TTC549 (cell line): ENCODE measurements around the gene PDCD1.
"Not testable (repeated sequence)": the region's sequence is repeated elsewhere in the genome, so short reads cannot be mapped to it uniquely, and the experiment has no call there.

Experiments used
- FAIRE-seq: peaks from 2 replicates; lab custom pipeline; 2012; peaks lifted over from hg19 to GRCh38; lab: Jason Lieb, UNC

PDCD1 gene

DNA sequence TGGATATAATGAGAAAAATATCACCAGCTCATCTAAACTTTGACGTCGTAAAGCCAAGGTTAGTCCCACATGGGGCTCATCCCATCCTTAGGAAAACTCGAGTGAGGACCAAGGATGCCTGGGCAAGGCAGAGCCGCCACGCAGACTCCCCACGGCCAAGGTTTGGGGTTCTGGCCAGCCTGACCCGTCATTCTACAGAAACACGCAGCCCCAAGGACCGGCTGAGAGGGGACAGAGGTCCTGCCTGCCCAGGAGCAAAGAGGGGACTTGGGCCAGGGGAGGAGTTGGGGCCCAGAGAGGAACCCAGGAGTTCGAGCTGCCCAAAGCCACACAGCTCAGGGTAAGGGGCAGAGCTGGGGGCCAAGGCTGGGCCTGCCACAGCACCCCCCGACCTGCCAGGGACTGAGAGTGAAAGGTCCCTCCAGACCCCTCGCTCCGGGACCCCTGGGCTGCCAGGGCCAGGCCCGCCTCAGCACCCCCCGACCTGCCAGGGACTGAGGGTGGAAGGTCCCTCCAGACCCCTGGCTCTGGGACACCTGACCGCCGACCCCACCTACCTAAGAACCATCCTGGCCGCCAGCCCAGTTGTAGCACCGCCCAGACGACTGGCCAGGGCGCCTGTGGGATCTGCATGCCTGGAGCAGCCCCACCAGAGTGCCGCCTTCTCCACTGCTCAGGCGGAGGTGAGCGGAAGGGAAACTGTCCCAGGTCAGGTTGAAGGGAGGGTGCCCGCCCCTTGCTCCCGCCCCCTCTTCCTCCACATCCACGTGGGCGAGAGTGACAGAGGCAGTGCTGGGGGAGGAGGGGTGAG lies at the start of gene PDCD1:
Gene PDCD1 (minus strand): TSS at position 689 of the 811 bp plus-strand sequence. CDS start 56 bp downstream, at position 633.
- no peak for FAIRE-seq

DNA sequence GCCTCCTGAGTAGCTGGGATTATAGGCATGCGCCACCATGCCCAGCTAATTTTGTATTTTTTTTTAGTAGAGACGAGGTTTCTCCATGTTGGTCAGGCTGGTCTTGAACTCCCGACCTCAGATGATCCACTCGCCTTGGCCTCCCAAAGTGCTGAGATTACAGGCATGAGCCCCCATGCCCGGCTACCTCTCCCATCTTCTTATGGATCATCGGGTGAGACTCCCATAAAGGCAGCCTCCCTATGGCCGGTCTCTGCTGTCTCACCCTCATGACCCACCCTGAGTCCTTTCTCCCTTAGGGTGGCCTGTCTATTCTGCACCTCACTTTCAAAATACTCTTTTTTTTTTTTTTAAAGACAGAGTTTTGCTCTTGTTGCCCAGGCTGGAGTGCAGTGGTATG lies 49.1 kb upstream of the PDCD1 start:
- not testable (repeated sequence) for FAIRE-seq

DNA sequence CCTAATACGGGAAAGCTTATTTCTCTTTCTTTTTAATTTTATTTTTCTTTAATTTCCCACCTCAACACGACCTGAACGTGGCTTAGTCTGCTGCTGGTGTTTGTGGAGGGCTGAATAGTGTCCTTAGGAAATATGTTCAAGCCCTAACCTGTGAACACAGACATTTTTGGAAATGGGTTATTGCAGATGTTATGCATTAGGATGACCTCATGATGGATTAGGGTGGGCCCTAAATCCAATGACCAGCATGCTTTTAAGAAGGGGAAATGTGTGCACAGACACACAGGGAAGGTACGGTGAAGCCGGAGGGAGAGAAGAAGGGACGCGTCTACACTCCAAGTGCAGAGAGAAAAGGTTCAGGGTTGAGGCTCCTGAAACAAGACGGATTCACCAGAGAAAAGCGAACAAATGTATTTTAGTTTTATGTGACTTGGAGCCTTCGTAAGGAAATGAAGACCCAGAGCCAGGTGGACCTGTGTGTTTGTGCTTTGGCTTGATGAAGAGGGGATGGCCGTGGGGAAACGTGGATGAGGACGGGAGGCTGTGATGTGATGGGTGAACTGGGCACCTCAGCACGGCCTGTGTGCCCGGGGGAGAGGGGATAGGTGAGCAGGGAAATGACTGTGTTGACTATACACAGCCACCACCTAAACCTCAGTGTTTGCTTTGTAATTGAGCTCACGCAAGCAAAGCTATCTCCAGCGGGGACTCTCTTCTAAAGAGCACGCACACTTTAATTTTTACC lies 48.3 kb upstream of the PDCD1 start:
- FAIRE-seq, result no peak

DNA sequence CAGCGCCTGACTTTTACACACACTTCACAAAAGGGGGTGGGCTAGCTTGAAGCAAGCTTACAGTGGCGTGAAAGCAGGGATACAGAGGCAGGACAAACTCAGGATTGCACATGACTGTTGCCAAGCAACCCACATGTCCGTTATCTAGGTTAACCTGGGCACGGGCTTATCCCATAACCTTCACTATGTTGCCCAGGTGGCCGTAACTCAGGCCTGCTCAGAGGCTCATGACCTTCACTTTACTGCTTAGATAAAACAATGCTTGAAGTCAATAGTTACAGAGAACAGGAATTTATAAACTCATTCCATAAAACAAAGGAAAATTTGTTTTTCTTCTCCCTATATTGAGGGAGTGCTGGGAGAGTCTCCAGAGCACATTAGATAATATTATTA lies 47.7 kb upstream of the PDCD1 start:
- FAIRE-seq, result not testable (repeated sequence)

DNA sequence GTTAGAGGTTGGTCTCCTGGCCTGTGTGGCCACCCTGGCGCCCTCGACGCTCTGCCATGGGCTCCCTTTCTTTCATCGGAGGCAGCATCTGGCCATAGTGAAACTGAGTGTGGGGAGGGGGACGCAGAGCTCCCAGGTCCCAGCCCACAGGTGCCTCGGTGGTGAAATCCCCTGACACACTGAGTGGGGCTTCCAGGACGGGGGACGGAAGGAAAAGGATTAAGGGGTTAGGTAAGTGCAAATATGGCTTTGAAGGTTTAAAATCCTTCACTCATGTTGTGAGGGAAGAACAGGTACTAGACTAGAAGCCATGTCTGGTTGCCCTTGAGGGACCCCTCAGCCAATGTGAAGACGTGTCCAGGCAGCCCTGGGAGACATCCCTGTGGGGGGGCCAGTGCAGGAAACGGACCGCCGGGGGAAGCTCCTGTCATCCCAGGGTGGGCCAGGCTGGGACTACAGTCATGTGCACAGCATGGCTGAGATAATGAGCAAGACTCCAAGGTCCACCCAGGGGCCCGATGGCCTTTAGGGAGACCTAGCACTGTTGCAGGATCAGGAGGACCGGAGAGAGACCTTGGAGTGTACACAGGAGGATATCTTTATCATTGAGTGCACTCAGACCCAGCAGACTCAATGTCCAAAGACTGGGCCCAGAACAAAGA lies 47.2 kb upstream of the PDCD1 start:
- FAIRE-seq, result no peak

DNA sequence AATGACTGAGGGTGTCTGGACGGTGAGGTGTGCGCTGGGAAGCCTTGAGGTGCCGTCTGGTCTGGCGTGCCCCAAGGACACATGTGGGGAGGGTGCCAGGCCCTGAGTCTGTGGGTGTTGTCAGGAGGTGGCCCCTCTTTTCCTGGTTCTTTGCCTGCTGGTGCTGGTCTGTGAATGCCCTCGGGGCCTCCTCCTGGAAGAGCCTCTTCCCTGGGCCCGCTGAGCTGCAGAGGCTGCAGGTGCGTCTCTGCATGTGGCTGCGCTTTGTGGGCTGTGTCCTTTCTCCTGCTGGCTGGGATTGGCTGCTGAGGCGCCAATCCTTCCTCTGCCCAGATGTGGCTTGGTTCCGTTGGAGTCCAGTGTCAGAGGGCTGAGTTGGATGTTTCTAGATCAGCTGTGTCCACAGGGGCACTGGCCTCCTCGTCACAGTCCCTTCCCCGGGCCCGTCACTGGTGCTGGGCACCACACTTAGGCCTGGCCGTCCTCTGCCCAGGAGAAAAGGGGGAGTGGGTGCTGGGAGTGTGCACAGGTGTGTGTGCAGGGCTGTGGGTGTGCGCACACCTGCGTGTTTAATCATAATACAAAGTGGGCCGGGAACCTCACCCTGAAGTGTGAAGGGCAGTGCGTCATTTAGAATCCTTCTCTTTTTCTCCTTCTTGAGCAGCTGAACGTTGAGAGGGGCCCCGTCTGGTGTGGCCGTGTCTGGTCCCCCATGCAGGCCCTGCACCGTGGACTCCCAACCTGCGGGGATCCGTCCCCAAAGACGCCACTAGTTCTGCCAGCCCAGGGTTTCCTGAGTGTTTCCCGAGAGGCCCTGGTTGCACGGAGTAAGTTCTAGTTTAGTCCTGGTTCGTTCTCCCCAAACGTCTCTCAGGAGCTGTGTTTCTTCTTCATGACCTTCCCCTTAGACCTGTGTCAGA lies 46.4 kb upstream of the PDCD1 start:
- no peak for FAIRE-seq

DNA sequence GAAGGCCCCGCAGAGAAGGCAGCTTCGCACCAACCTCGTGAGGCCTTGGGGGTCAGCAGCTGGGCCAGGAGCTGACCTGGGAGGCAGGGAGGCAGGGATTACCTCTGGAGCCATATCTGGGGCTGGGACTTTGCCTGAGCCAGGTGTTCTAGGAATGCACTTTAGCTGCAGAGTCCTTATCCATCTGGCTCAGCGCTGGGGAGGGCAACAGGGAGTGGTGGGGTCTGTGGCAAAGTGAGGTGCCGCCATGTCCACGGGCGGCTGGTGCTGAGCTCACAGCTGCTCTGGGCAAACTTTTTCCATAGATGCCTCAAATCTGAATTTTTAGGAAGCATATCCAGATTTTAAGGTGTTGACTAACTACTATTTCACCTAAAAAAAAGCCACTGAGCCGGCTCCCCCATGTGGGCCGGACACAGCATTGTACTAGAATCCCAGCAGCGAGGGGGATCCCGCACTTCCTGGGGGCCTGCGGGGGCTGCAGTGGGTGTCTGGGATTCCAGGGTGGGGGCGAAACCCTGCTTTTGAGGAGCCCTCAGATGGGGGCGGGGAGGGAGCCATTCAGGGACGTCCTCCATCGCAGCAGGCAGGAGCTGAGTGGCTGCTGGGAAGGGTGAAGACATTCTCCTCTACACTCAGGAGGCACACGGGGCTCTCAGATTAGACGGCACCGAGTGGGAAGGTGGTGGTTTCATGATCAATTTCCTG lies 45.5 kb upstream of the PDCD1 start:
- FAIRE-seq, result no peak

DNA sequence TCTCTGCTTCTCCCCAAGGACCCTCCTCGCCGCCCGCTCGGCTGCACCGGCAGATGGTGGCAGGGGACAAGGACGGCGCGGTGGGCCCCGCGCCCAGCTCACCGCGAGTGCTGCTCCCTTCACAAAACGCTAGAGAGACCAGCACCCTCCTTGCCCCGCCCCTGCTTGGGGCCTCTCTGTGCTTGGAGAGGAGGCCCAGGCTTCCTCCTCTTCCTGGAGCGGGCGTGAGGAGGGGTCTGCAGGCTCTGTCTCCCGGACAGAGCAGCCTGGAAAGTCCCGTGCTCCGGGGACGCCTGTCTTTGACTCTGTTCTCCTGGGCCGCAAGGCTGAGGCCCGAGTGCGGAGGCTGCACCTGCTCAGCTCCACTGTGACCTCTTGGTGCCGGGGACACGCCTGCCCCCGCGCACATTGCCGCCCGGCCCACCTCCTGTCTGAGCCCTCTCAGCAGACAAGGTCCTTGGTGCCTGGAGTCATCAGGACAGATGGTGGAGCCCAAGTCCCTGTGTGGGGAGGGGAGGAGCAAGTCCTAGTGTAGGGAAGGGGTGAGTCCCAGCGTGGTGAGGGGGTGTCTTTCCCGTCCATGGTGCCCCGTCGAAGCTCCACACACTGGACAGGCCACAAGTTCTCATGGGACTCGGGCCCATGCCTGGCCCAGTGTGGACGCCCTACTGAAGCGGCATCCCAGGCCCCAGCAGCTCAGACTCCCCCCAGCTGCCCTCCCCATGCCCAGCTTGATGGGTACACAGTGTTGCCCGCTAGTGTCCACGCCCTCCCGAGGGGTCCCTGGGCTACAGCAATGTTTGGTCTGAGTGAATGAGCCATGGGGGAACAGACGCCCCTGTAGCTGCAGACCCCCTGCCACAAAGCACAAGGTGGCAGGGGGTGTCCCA lies 44.7 kb upstream of the PDCD1 start:
- no peak for FAIRE-seq

DNA sequence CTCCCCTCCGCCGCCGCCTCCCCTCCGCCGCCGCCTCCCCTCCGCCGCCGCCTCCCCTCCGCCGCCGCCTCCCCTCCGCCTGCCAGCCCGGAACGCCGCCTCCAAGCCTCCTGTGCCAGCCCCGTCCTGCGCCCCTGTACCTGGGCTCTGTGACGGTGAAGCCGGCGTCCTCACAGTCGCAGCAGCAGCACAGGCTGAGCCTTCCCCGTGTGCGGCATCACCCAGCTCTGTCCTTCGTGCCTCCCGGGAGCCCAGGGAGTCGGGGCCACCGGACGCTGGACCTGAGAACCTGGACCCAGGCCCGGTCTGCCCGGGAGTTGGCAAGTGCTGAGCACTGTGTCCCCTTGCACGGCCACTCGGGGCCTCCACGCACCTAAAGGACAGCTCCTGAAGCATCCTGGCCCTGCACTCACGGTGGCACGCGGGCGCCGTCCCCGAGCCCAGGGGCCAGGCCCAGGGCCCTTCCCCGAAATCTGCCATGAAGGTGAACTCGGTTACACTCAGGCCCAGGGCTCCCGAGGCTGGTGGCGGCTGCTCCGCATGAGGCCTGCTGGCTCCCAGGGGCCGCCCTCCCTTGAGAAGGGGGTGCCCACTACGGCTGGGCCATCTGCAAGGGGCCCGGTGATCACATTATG lies 43.8 kb upstream of the PDCD1 start:
- FAIRE-seq, result no peak

DNA sequence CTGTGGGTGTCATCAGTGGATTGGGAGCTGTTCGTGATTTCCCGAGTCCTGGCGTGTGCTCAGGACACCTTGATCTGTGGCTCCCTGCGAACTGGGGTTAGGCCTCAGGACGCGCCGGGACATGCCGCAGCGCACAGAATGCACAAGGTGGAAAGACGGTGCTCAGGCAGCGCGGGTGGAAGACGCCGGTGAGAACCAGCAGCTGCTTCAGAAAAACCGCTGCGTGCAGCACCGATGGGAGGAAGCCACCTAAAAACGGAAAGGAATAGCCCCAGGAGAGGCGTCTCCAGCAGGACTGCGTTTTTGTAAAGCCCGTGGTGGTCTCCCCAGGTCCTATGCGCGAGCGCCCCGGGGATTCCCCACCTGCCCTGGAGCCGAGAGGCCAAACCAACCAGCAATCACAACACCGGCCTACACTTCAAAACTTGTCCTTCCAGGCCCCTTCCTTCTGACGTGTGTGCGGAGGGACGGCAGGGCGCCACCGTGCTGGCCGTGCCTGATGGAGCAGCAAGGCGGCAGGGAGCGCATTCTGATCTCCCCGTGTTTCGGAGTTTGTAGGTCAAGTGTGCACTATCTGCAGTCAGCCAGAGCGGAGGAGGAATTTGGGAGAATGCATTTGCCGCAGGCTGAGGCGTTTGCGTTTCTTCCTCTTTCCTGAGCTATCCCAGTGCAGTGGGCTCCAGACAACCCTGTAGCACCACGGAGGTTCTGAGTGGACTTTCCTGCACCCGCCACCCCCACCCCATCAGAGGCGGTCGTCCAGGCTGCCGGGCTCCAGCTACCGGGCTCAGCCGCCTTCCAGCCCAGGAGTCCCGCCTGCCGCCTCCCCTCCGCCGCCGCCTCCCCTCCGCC lies 43.0 kb upstream of the PDCD1 start:
- no peak for FAIRE-seq

DNA sequence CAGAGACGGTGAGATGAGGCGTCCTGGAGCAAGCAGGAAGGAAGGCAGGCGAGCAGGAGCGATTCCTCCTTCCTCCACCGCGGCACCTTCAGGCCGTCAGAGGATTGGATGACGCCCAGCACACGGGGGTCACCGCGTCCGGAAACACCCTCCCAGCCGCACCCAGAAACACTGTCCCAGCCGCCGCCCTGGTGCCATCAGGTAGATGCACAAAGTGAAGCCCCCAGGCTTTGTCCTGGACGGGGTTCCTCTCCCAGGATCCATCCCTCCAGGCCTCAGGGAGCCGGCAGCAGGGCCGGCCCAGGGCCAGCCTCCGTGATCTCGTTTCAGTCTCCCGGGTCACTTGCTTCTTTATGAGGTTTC lies 42.3 kb upstream of the PDCD1 start:
- FAIRE-seq, result no peak

DNA sequence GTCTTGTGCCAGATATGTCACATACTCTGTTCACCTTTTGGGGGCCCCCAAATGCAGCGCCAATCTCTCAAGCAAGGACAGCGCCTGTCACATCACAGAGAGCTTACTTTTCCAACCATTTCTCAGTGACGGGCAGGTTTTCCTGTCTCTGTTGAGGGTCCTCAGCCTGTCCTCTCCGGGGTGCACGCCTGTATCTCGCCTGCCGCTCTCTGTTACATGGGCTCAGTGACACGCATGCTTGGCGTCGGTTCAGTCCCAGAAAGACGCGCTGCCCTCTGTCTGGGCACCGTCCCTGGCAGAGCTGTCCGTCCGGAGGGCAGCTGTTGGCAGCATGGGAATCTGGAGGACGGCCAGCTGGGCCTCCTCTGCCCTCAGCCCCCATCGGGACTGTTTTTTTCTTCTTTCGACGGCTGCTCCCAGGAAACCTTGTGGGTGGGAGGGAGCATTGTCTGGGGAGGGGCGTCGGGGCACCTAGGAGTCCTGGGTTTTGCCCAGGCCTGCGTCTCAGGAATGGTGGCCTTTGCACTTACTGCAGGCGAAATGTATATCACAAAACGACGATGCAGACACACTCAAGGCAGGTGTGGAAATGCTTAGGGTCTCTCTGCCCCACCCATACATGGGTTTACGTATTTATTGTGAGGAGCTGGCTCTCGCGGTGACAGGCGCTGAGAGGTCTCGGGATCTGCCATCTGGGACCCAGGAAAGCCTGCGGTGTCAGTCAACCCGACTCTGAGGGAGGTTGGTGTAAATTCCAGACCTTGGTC lies 41.7 kb upstream of the PDCD1 start:
- FAIRE-seq, result no peak

DNA sequence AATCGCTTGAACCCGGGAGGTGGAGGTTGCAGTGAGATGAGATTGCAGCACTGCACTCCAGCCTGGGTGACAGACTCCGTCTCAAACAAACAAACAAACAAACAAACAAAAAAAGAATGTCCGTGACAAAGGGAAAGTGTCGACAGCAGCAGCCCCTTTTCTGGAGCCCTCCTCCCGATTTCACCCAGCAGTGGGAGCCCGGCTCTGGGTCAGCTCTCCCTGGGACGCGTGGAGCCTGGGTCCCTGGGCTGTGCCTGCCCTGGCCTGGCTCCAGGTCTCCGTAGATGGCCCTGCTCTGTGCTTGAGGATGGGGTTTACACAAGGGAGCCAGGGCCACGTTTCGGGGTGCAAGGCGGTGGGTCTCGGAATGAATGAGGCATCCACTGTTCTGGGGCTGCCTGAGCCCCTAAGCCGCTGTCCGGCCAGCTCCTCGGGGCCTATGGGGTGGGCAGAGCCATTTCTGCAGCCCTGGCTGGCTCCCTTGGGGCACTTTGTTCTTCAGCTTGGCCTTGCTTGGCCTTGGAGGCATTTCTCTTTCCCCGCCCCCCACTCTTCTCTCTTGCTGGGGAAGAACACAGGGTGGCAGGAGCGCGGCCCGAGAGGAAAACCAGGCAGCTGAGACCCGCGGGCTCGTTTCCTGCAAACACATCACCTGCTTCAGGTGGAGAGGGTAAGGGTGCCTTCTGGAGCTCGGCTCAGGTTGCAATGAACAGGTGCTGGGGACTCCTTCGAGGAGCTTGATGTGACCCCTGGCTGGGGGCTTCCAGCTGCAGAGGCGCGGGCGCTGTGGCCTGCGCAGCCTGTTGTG lies 40.0 kb upstream of the PDCD1 start:
- FAIRE-seq, result no peak

DNA sequence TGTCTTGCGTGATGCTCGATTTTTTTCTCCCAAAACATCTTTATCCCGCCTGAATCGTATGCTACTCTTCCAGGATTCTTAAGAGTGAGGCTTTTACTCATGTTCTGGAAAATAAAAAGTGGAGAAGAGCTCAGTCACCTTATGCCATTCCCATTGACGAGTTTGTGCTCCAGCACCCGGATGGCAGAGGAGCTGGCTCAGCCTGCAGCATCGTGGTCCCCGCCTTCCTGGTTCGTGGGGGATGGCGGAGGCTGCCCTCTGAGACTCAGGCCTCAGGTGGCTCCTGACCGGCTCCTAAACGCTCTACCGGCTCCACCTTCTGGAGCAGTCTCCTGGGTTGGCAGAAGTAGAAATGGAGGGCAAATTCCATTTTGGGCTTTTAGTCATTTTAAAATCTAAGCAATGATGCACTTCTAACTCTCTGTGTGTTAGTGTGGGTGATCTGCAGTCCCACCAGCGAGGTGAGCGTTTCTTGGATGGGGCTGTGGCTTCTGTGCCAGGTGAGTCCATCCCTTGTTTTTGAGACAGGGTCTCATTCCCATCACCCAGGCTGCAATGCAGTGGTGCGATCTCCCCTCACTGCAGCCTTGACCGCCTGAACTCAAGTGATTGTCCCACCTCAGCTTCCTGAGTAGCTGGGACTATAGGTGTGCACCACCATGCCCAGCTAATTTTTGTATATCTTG lies 38.7 kb upstream of the PDCD1 start:
- FAIRE-seq, result no peak

DNA sequence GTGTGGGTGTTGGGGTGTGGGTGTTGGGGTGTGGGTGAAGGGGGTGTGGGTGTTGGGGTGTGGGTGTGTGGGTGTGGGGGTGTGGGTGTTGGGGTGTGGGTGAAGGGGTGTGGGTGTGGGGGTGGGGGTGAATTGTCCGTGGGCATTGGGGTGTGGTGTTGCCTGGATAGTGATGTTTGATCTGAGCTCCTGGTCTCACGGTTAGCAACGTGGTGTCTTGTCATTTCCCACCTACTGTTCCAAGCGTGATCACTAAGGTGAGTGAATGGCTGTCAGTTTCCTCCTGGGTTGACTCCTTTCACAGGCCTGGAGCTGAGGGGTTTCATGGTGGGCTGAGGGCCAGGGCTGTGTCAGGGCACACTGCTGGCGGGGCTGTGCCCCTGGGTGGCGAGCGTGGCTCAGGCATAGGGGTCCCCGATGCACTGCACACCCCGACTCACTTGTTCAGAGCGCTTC lies 38.1 kb upstream of the PDCD1 start:
- no peak for FAIRE-seq
